WTC11 (cell line): ENCODE data around the gene COL5A2. TPM values are rescaled to one million over a fixed set of nuclear protein-coding genes. Genes with fewer than 3 reads are reported as not detected.

Experiments
- ATAC-seq: fragments of 200-7000 bp; cut with Tn5 transposase; 2 replicates; pipeline ENCODE4 v1.10.0; 2021; ENCODE audit warnings: mild to moderate bottlenecking, moderate library complexity
- CTCF ChIA-PET: fragments of 300-600 bp; sonication (Branson Sonifier 250); formaldehyde crosslinking; loops from one replicate; lab custom pipeline; 2021; ENCODE audit warnings: antibody characterized with exemption; lab: Charles Lee
- POLR2A ChIA-PET: fragments of 350-600 bp; sonication (Branson Sonifier 250); formaldehyde crosslinking; loops from one replicate; lab custom pipeline; 2021; ENCODE audit warnings: antibody characterized with exemption; lab: Charles Lee
- DNase-seq: peaks from one replicate; pipeline ENCODE4 v3.0.0; 2021; ENCODE audit warnings: low spot score
- H3K27ac Mint-ChIP-seq: 2 replicates; pipeline ENCODE4 v1.8.0; 2021; ENCODE audit warnings: mixed read lengths
- H3K27me3 Mint-ChIP-seq: 2 replicates; pipeline ENCODE4 v1.8.0; 2021; ENCODE audit warnings: low read depth, mild to moderate bottlenecking, moderate library complexity, mixed read lengths
- H3K36me3 Mint-ChIP-seq: 2 replicates; pipeline ENCODE4 v1.8.0; 2021; ENCODE audit warnings: mixed read lengths
- H3K4me1 Mint-ChIP-seq: 2 replicates; pipeline ENCODE4 v1.8.0; 2022; ENCODE audit warnings: mixed read lengths
- H3K4me3 Mint-ChIP-seq: 2 replicates; pipeline ENCODE4 v1.8.0; 2021; ENCODE audit warnings: mild to moderate bottlenecking, moderate library complexity, mixed read lengths
- H3K9me3 Mint-ChIP-seq: 2 replicates; pipeline ENCODE4 v1.8.0; 2021; ENCODE audit warnings: mixed read lengths
- ATF2 ChIP-seq: sonication (generic); formaldehyde crosslinking; IDR thresholded peaks from 2 replicates; pipeline ENCODE4 v1.8.1; 2022; ENCODE audit warnings: low read depth, missing genetic modification reagents, borderline replicate concordance
- ETV6 ChIP-seq: sonication (generic); formaldehyde crosslinking; IDR thresholded peaks from 2 replicates; pipeline ENCODE4 v1.8.1; 2022; ENCODE audit warnings: mild to moderate bottlenecking, missing genetic modification reagents
- GABPB1 ChIP-seq: sonication (generic); formaldehyde crosslinking; IDR thresholded peaks from 2 replicates; pipeline ENCODE4 v1.8.1; 2023; ENCODE audit warnings: mild to moderate bottlenecking, missing genetic modification reagents
- NFATC4 ChIP-seq: fragments of 250-450 bp; sonication (Bioruptor Pico); IDR thresholded peaks from 2 replicates; pipeline ENCODE4 v1.9.0; 2021; ENCODE audit warnings: mild to moderate bottlenecking
- NR2C2 ChIP-seq: sonication (generic); formaldehyde crosslinking; IDR thresholded peaks from 2 replicates; pipeline ENCODE4 v1.8.0; 2022; ENCODE audit warnings: mild to moderate bottlenecking, missing genetic modification reagents
- OVOL2 ChIP-seq: fragments of 250-450 bp; sonication (Bioruptor Pico); IDR thresholded peaks from 2 replicates; pipeline ENCODE4 v1.9.0; 2021; ENCODE audit warnings: mild to moderate bottlenecking, borderline replicate concordance
- PRRX2 ChIP-seq: fragments of 250-450 bp; sonication (Bioruptor Pico); IDR thresholded peaks from 2 replicates; pipeline ENCODE4 v1.8.0; 2021; ENCODE audit warnings: mild to moderate bottlenecking
- SMAD3 ChIP-seq: sonication (generic); formaldehyde crosslinking; IDR thresholded peaks from 2 replicates; pipeline ENCODE4 v1.8.0; 2022; ENCODE audit warnings: missing genetic modification reagents, mild to moderate bottlenecking, borderline replicate concordance
- TCF7 ChIP-seq: sonication (generic); formaldehyde crosslinking; IDR thresholded peaks from 2 replicates; pipeline ENCODE4 v1.8.0; 2022; ENCODE audit warnings: mild to moderate bottlenecking, low read depth, missing genetic modification reagents, moderate library complexity
- TEAD1 ChIP-seq: sonication (generic); formaldehyde crosslinking; IDR thresholded peaks from 2 replicates; pipeline ENCODE4 v1.8.0; 2022; ENCODE audit warnings: mild to moderate bottlenecking, missing genetic modification reagents
- TP53 ChIP-seq: sonication (generic); formaldehyde crosslinking; IDR thresholded peaks from 2 replicates; pipeline ENCODE4 v1.8.1; 2023; ENCODE audit warnings: mild to moderate bottlenecking, missing genetic modification reagents
- ZNF416 ChIP-seq: fragments of 250-450 bp; sonication (Bioruptor Pico); IDR thresholded peaks from 2 replicates; pipeline ENCODE4 v1.9.0; 2021; ENCODE audit warnings: mild to moderate bottlenecking, inconsistent platforms
- ZNF512 ChIP-seq: sonication (generic); formaldehyde crosslinking; IDR thresholded peaks from 2 replicates; pipeline ENCODE4 v1.8.1; 2022; ENCODE audit warnings: missing genetic modification reagents, borderline replicate concordance
- ZNF671 ChIP-seq: fragments of 250-450 bp; sonication (Bioruptor Pico); IDR thresholded peaks from 2 replicates; pipeline ENCODE4 v1.8.0; 2021; ENCODE audit warnings: mild to moderate bottlenecking
- total RNA-seq: library from RNA; stranded (reverse); gene quantifications from 3 replicates; pipeline ENCODE4 v1.2.3, GENCODE V29; 2021
- TF ChIP-seq, protein P1 (sequence below): sonication (generic); formaldehyde crosslinking; IDR thresholded peaks from 2 replicates; pipeline ENCODE4 v1.8.1; 2023; ENCODE audit warnings: mild to moderate bottlenecking, missing genetic modification reagents
- TF ChIP-seq, protein P2 (sequence below): sonication (generic); formaldehyde crosslinking; IDR thresholded peaks from 2 replicates; pipeline ENCODE4 v1.8.0; 2022; ENCODE audit warnings: missing genetic modification reagents
- TF ChIP-seq, protein P3 (sequence below): sonication (generic); formaldehyde crosslinking; IDR thresholded peaks from 2 replicates; pipeline ENCODE4 v1.8.1; 2022; ENCODE audit warnings: mild to moderate bottlenecking, missing genetic modification reagents, moderate library complexity, borderline replicate concordance
- TF ChIP-seq, protein P4 (sequence below): sonication (generic); formaldehyde crosslinking; IDR thresholded peaks from 2 replicates; pipeline ENCODE4 v1.8.1; 2023; ENCODE audit warnings: mild to moderate bottlenecking, missing genetic modification reagents, borderline replicate concordance
- TF ChIP-seq, protein P5 (sequence below): fragments of 250-450 bp; sonication (Bioruptor Pico); conservative IDR thresholded peaks from 2 replicates; pipeline ENCODE4 v1.9.0; 2021; ENCODE audit warnings: mild to moderate bottlenecking

COL5A2 gene
- total RNA-seq, 1 experiment from 2014 or later: 16.0 TPM

DNA sequence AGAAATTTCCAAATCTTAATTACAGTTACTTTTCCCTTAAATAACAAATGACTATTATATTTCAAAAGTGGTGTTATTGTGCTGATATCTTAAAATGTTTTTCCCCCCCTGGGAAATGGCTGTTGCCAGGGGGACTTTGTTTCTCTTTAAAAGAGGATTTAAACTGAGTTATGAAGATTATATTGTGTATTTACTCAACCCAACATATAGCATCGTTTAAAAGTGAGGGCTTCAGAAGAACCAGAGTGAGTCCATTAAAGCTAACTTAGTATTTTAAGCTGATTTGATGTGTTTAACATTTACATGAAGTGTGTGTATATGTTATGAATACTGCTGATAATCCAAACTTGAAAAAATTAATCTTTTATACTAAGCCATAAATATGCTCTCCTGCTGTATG is 81.6 kb downstream of the COL5A2 start:
- Mint-ChIP-seq H3K36me3 (no peaks in the 10 kb centered on the region), H3K27me3 (no peaks in the 10 kb centered on the region), H3K4me1 (no peaks in the 10 kb centered on the region), H3K27ac (no peak overlapping the region), H3K9me3 (no peaks in the 10 kb centered on the region), H3K4me3 (no peak overlapping the region)
- ChIA-PET CTCF (no interaction called here), POLR2A (no interaction called here)
- ATAC-seq: no peak
- TF ChIP-seq ZNF416 (CRISPR knock-in tag) (no peak), GABPB1 (CRISPR knock-in tag) (no peak), TP53 (no peak), NR2C2 (CRISPR knock-in tag) (no peak), NFATC4 (CRISPR knock-in tag) (no peak), SMAD3 (no peak), ATF2 (no peak), ZNF671 (CRISPR knock-in tag) (no peak), TCF7 (CRISPR knock-in tag) (no peak), ETV6 (CRISPR knock-in tag) (no peak)
- TF ChIP-seq, protein P1, sequence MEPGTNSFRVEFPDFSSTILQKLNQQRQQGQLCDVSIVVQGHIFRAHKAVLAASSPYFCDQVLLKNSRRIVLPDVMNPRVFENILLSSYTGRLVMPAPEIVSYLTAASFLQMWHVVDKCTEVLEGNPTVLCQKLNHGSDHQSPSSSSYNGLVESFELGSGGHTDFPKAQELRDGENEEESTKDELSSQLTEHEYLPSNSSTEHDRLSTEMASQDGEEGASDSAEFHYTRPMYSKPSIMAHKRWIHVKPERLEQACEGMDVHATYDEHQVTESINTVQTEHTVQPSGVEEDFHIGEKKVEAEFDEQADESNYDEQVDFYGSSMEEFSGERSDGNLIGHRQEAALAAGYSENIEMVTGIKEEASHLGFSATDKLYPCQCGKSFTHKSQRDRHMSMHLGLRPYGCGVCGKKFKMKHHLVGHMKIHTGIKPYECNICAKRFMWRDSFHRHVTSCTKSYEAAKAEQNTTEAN (CRISPR knock-in tag): no peak
- TF ChIP-seq, protein P2, sequence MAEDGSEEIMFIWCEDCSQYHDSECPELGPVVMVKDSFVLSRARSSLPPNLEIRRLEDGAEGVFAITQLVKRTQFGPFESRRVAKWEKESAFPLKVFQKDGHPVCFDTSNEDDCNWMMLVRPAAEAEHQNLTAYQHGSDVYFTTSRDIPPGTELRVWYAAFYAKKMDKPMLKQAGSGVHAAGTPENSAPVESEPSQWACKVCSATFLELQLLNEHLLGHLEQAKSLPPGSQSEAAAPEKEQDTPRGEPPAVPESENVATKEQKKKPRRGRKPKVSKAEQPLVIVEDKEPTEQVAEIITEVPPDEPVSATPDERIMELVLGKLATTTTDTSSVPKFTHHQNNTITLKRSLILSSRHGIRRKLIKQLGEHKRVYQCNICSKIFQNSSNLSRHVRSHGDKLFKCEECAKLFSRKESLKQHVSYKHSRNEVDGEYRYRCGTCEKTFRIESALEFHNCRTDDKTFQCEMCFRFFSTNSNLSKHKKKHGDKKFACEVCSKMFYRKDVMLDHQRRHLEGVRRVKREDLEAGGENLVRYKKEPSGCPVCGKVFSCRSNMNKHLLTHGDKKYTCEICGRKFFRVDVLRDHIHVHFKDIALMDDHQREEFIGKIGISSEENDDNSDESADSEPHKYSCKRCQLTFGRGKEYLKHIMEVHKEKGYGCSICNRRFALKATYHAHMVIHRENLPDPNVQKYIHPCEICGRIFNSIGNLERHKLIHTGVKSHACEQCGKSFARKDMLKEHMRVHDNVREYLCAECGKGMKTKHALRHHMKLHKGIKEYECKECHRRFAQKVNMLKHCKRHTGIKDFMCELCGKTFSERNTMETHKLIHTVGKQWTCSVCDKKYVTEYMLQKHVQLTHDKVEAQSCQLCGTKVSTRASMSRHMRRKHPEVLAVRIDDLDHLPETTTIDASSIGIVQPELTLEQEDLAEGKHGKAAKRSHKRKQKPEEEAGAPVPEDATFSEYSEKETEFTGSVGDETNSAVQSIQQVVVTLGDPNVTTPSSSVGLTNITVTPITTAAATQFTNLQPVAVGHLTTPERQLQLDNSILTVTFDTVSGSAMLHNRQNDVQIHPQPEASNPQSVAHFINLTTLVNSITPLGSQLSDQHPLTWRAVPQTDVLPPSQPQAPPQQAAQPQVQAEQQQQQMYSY (CRISPR knock-in tag): no peak
- TF ChIP-seq, protein P3, sequence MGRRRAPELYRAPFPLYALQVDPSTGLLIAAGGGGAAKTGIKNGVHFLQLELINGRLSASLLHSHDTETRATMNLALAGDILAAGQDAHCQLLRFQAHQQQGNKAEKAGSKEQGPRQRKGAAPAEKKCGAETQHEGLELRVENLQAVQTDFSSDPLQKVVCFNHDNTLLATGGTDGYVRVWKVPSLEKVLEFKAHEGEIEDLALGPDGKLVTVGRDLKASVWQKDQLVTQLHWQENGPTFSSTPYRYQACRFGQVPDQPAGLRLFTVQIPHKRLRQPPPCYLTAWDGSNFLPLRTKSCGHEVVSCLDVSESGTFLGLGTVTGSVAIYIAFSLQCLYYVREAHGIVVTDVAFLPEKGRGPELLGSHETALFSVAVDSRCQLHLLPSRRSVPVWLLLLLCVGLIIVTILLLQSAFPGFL (CRISPR knock-in tag): no peak
- TF ChIP-seq, protein P4, sequence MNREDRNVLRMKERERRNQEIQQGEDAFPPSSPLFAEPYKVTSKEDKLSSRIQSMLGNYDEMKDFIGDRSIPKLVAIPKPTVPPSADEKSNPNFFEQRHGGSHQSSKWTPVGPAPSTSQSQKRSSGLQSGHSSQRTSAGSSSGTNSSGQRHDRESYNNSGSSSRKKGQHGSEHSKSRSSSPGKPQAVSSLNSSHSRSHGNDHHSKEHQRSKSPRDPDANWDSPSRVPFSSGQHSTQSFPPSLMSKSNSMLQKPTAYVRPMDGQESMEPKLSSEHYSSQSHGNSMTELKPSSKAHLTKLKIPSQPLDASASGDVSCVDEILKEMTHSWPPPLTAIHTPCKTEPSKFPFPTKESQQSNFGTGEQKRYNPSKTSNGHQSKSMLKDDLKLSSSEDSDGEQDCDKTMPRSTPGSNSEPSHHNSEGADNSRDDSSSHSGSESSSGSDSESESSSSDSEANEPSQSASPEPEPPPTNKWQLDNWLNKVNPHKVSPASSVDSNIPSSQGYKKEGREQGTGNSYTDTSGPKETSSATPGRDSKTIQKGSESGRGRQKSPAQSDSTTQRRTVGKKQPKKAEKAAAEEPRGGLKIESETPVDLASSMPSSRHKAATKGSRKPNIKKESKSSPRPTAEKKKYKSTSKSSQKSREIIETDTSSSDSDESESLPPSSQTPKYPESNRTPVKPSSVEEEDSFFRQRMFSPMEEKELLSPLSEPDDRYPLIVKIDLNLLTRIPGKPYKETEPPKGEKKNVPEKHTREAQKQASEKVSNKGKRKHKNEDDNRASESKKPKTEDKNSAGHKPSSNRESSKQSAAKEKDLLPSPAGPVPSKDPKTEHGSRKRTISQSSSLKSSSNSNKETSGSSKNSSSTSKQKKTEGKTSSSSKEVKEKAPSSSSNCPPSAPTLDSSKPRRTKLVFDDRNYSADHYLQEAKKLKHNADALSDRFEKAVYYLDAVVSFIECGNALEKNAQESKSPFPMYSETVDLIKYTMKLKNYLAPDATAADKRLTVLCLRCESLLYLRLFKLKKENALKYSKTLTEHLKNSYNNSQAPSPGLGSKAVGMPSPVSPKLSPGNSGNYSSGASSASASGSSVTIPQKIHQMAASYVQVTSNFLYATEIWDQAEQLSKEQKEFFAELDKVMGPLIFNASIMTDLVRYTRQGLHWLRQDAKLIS: no peak
- no peak for DNase-seq

DNA sequence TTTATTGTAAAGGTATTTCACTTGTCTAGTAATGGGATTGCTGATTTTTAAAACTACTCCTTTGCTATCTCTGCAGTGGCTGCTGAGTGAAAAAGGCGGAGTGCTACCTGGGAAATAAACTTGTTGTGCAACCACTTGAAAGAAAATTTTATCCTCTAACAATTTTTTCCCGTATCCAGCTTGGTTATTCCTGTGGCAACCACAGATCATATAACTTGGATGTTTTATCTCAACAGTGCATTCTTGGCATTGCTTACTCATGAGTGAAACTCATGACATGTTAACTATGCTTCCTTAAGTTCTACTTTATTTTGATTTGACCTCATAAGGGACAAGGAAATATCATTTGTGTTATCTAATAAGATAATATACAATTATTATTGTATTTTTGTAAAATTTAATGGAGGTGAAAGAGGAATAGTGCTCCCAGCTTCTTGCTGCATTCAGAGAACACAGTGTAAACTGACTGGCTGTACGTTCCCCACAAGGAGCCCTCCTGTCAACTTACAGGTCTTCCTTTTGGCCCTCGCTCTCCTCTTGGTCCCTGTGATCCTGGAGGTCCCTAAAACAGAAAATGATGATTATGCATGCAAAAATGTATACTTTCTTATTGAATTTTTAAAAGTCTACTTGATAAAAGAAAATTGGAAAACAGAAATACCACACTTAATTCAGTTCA is 82.7 kb downstream of the COL5A2 start:
- CTCF ChIA-PET: no interaction called here
- Mint-ChIP-seq H3K36me3 (no peaks in the 10 kb centered on the region), H3K9me3 (no peaks in the 10 kb centered on the region), H3K27me3 (no peaks in the 10 kb centered on the region), H3K4me1 (no peaks in the 10 kb centered on the region), H3K27ac (no peak overlapping the region), H3K4me3 (no peak overlapping the region)
- DNase-seq (no peak), ATAC-seq (no peak)
- POLR2A ChIA-PET: no interaction called here
- TF ChIP-seq TEAD1 (no peak), ZNF512 (CRISPR knock-in tag) (no peak), PRRX2 (CRISPR knock-in tag) (no peak), OVOL2 (no peak)
- TF ChIP-seq, protein P5, sequence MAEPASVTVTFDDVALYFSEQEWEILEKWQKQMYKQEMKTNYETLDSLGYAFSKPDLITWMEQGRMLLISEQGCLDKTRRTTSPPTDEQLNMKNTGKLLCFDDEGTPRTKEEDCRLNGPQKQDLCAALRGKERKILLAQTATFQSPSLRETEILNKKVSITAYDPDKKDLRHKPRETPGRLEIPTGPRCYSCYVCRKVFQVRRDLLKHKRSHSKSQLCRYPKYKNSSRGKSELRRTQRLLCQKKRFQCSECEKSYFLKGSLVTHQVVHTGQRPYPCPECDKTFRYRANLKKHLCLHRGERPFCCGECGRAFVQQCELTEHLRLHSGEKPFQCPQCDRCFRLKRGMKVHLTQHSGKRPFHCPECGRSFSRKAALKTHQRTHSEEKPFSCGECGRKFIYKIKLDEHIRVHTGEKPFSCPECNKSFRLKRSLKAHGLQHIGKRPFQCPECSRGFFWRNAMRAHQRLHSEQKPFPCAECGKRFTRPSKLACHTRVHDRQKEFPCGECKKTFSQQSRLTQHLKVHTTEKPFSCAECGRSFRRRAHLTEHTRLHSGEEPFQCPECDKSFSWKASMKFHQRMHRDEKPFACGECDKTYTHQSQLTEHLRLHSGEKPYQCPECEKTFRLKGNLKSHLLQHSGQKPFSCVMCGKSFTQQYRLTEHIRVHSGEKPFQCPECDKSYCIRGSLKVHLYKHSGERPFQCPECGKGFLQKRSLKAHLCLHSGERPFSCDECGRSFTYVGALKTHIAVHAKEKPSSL (CRISPR knock-in tag): no peak
- TF ChIP-seq, protein P1 (CRISPR knock-in tag): no peak
